NCI-H2171 treated with DMSO at 0.1 percent for 48 hours (cell line): ENCODE data around the gene ZFPM1.
"Not testable (repeated sequence)": the region's sequence is repeated elsewhere in the genome, so short reads cannot be mapped to it uniquely, and the experiment has no call there.

Source experiments
- DNase-seq: peaks from one replicate; lab custom pipeline; 2025; lab: John Stamatoyannopoulos, UW

The ZFPM1 gene

GRCh38 chr16:88480829-88481228, 27.7 kb downstream of the ZFPM1 start:
- DNase-seq, result no peak

GRCh38 chr16:88481851-88482250, 28.8 kb downstream of the ZFPM1 start:
- no peak for DNase-seq

- no peak for DNase-seq
Measured at GRCh38 chr16:88482630-88483391, 29.7 kb downstream of the ZFPM1 start.

GRCh38 chr16:88483392-88483641, 30.2 kb downstream of the ZFPM1 start:
- no peak for DNase-seq

- DNase-seq, result no peak
Measured at GRCh38 chr16:88484505-88485365, 31.7 kb downstream of the ZFPM1 start.

GRCh38 chr16:88485366-88485741, 32.3 kb downstream of the ZFPM1 start:
- not testable (repeated sequence) for DNase-seq

- DNase-seq, result no peak
Measured at GRCh38 chr16:88486398-88487123, 33.5 kb downstream of the ZFPM1 start.

- DNase-seq, result no peak
Measured at GRCh38 chr16:88487124-88487432, 34.0 kb downstream of the ZFPM1 start.

GRCh38 chr16:88487920-88488851, 35.1 kb downstream of the ZFPM1 start:
- DNase-seq, result no peak

- DNase-seq, result no peak
Measured at GRCh38 chr16:88489163-88489741, 36.2 kb downstream of the ZFPM1 start.

- no peak for DNase-seq
Measured at GRCh38 chr16:88491001-88491559, 38.0 kb downstream of the ZFPM1 start.

GRCh38 chr16:88491560-88492310, 38.7 kb downstream of the ZFPM1 start:
- no peak for DNase-seq

GRCh38 chr16:88493879-88494278, 40.8 kb downstream of the ZFPM1 start:
- DNase-seq, result no peak

- no peak for DNase-seq
Measured at GRCh38 chr16:88494335-88495154, 41.5 kb downstream of the ZFPM1 start.

GRCh38 chr16:88495268-88495772, 42.2 kb downstream of the ZFPM1 start:
- no peak for DNase-seq

- no peak for DNase-seq
Measured at GRCh38 chr16:88497561-88498462, 44.7 kb downstream of the ZFPM1 start.

GRCh38 chr16:88498576-88499208, 45.6 kb downstream of the ZFPM1 start:
- no peak for DNase-seq

- DNase-seq, result no peak
Measured at GRCh38 chr16:88499292-88499691, 46.2 kb downstream of the ZFPM1 start.
